Tibial artery (tissue), 4 donors: ENCODE results near the gene TSN.
"Not testable (repeated sequence)": the region's sequence is repeated elsewhere in the genome, so short reads cannot be mapped to it uniquely, and the experiment has no call there.

Source experiments
- DNase-seq, 2 donors: peaks; one replicate each; pipeline ENCODE4 v3.0.0-alpha.2; 2019
- H3K27ac ChIP-seq, 2 donors: fragments of 200-600 bp; sonication (generic) in 1 of 2; 1 replicate in 1 of 2; 2 replicates in 1 of 2; pipeline ENCODE4 v1.5.1; 2018 to 2019; ENCODE audit warnings: mild to moderate bottlenecking in 1 of 2
- H3K27me3 ChIP-seq, 2 donors: fragments of 200-600 bp; sonication (generic) in 1 of 2; one replicate each; pipeline versions ENCODE4 v1.5.1 to v1.6.0; 2016 to 2019
- H3K36me3 ChIP-seq, 3 donors: fragments of 200-600 bp; sonication (generic) in 2 of 3; one replicate each; pipeline ENCODE4 v1.5.1; 2016 to 2019; ENCODE audit warnings: mild to moderate bottlenecking in 2 of 3
- H3K4me1 ChIP-seq, 4 donors: fragments of 200-600 bp; sonication (generic) in 2 of 4; 1 replicate in 3 of 4; 2 replicates in 1 of 4; pipeline ENCODE4 v1.5.1; 2016 to 2019
- H3K4me3 ChIP-seq, 2 donors: fragments of 200-600 bp; sonication (generic) in 1 of 2; 1 replicate in 1 of 2; 2 replicates in 1 of 2; pipeline ENCODE4 v1.5.1; 2018 to 2019; ENCODE audit warnings: mild to moderate bottlenecking in 2 of 2
- H3K9me3 ChIP-seq, 3 donors: fragments of 200-600 bp; sonication (generic) in 1 of 3; one replicate each; pipeline ENCODE4 v1.5.1; 2016 to 2019
- CTCF ChIP-seq, 2 experiments: fragments of 200-600 bp in 1 of 2; fragments of 450-650 bp in 1 of 2; IDR thresholded peaks; one replicate each; pipeline ENCODE4 v1.5.1; 2017 to 2019; ENCODE audit warnings: antibody characterized with exemption in 2 of 2, mild to moderate bottlenecking in 1 of 2, moderate library complexity in 1 of 2
- intact Hi-C: fragments of 100-400 bp; cut with DNase I; formaldehyde crosslinking; loops from one replicate; pipeline ENCODE4 v1.15.0; 2023; ENCODE audit warnings: low total_unique reads

TSN gene

GRCh38 chr2:121803503-121803902, 48.1 kb downstream of the TSN start:
- no peaks in the 10 kb centered on the region for H3K4me1 ChIP-seq
- H3K4me3 ChIP-seq: no peak overlapping the region
- H3K27me3 ChIP-seq: no peaks in the 10 kb centered on the region
- DNase-seq: no peak
- TF ChIP-seq CTCF (IDR thresholded peaks at IDR 0.05): no peak
- no peak overlapping the region for H3K27ac ChIP-seq
- intact Hi-C loops: no loop called here
- peaks cover 0 to 6% (median 6%) of the 10 kb centered on the region in 3 donors for H3K9me3 ChIP-seq
- no peaks in the 10 kb centered on the region for H3K36me3 ChIP-seq

DNA sequence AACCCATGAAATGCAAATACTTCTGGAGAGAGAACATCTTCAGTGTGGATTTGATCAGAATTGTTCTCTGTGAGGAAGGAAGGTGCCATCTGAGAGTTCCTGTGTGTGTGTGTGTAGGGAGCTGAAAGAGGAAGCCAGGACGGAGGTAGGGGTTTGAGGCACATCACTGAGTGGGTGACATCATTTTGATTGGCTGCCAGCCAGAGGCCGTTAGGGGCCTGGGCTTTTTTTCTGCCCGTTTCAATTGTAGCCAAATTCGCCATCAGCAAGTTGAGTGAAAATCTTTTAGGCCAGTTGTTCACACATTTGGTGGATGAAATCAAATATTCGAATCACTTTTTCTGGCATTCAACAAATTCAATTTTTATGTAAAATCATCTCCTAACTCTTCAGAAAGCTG, 48.9 kb downstream of the TSN start:
- peaks cover 0 to 6% (median 6%) of the 10 kb centered on the region in 3 donors for H3K9me3 ChIP-seq
- H3K36me3 ChIP-seq: no peaks in the 10 kb centered on the region
- TF ChIP-seq CTCF (IDR thresholded peaks at IDR 0.05): no peak
- no peak overlapping the region for H3K27ac ChIP-seq
- H3K4me3 ChIP-seq: no peak overlapping the region
- intact Hi-C loops: no loop called here
- no peaks in the 10 kb centered on the region for H3K27me3 ChIP-seq
- no peaks in the 10 kb centered on the region for H3K4me1 ChIP-seq
- DNase-seq: no peak

DNA sequence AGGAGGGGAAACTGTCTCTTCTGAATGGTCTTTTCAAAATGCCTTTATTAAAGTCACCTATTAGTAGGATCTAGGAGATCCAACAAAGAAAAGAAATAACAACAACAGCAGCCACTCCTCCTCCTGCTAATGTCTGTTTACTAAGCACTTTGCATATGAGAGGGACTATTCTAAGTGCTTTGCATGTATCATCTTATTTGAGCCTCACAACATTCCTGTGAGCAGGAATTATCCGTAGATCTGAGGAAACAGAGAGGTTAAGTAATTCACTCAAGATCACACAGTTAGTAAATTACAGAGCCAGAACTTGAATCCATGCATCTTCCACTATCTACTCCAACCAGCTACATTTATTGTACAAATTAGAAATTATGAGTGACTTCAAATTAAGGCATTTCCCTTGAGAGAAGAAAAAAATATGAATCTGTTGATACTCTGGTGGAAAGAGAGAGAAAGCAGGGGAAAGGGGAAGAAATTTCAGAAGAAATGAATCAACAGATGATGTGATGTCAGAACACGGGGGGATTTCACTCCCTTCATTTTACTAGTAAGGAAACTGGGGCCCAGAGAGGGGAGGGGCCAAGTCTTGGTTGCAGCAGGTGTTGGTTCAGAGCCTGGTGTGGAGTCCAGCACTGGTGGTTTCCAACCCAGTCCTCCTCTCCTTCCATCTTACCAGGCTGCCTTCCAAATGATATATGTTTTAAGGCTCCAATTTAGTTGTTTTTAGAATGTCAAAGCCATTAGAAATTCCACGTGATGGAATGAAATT, 49.7 kb downstream of the TSN start:
- Histone ChIP-seq H3K36me3 (no peaks in the 10 kb centered on the region), H3K27me3 (no peaks in the 10 kb centered on the region), H3K4me3 (no peak overlapping the region), H3K9me3 (peaks cover 0 to 6% (median 6%) of the 10 kb centered on the region in 3 donors), H3K4me1 (no peaks in the 10 kb centered on the region), H3K27ac (no peak overlapping the region)
- TF ChIP-seq CTCF (IDR thresholded peaks at IDR 0.05): no peak
- no peak for DNase-seq
- intact Hi-C loops: no loop called here

- no peak for DNase-seq
- H3K36me3 ChIP-seq: no peaks in the 10 kb centered on the region
- no peak overlapping the region for H3K27ac ChIP-seq
- no peak overlapping the region for H3K4me3 ChIP-seq
- no peak for TF ChIP-seq CTCF (IDR thresholded peaks at IDR 0.05)
- no peaks in the 10 kb centered on the region for H3K27me3 ChIP-seq
- peaks cover 0 to 6% (median 6%) of the 10 kb centered on the region in 3 donors for H3K9me3 ChIP-seq
- intact Hi-C loops: no loop called here
- H3K4me1 ChIP-seq: no peaks in the 10 kb centered on the region
These were observed 50.3 kb downstream of the TSN start for GRCh38 chr2:121805766-121806143.

DNA sequence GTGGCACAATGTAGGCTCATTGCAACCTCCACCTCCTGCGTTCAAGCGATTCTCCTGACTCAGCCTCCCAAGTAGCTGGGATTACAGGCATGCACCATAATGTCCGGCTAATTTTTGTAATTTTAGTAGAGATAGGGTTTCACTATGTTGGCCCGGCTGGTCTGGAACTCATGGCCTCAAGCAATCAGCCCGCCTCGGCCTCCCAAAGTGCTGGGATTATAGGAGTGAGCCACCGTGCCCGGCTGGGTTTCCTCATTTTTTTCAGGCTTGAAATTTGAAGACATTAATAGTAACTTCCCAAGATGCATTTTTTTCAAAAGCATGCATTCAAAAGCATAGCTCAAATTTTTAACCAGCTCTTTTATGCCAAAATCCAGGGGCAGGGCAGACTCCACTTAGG, 52.3 kb downstream of the TSN start:
- H3K27ac ChIP-seq, H3K4me3 ChIP-seq, H3K9me3 ChIP-seq, H3K4me1 ChIP-seq, H3K27me3 ChIP-seq, intact Hi-C loops, DNase-seq, H3K36me3 ChIP-seq: not testable (repeated sequence)

- no peaks in the 10 kb centered on the region for H3K36me3 ChIP-seq
- no peak overlapping the region for H3K4me3 ChIP-seq
- H3K9me3 ChIP-seq: no peaks in the 10 kb centered on the region
- H3K27ac ChIP-seq: no peak overlapping the region
- no peaks in the 10 kb centered on the region for H3K27me3 ChIP-seq
- no peak for TF ChIP-seq CTCF (IDR thresholded peaks at IDR 0.05)
- no peak for DNase-seq
- H3K4me1 ChIP-seq: no peaks in the 10 kb centered on the region
- intact Hi-C loops: no loop called here
These were observed 54.2 kb downstream of the TSN start for GRCh38 chr2:121809607-121810006.
